GM23338 (cell line): ENCODE results near the gene RMND1. TPM values are rescaled to one million over a fixed set of nuclear protein-coding genes. Genes with fewer than 3 reads are reported as not detected.

Source experiments
- ATAC-seq: fragments of 200-7000 bp; cut with Tn5 transposase; 3 replicates; pipeline ENCODE4 v1.9.1; 2020
- DNase-seq: peaks from one replicate; pipeline ENCODE4 v3.0.0-alpha.2; 2015; ENCODE audit warnings: low spot score
- H2AFZ ChIP-seq: fragments of 200-600 bp; sonication (generic); 2 replicates; pipeline ENCODE4 v1.8.0; 2016; ENCODE audit warnings: antibody characterized with exemption, mild to moderate bottlenecking, moderate library complexity
- H3F3A ChIP-seq: fragments of 200-600 bp; sonication (generic); replicated peaks from 2 replicates; pipeline ENCODE4 v1.8.0; 2017; ENCODE audit warnings: antibody characterized with exemption, mixed run types, low read depth
- H3K27ac ChIP-seq: fragments of 200-600 bp; sonication (generic); 2 replicates; pipeline ENCODE4 v1.6.1; 2016; ENCODE audit warnings: low read depth
- H3K27me3 ChIP-seq: fragments of 200-600 bp; sonication (generic); 2 replicates; pipeline ENCODE4 v1.8.0; 2016; ENCODE audit warnings: mild to moderate bottlenecking, mixed run types, moderate library complexity; ENCODE audit not compliant: insufficient read depth
- H3K36me3 ChIP-seq: fragments of 200-600 bp; sonication (generic); 2 replicates; pipeline ENCODE4 v1.8.0; 2016; ENCODE audit warnings: mild to moderate bottlenecking; ENCODE audit not compliant: insufficient read depth
- H3K4me1 ChIP-seq: fragments of 200-600 bp; sonication (generic); 2 replicates; pipeline ENCODE4 v1.8.0; 2016; ENCODE audit warnings: mild to moderate bottlenecking, moderate library complexity; ENCODE audit not compliant: insufficient read depth
- H3K4me2 ChIP-seq: fragments of 200-600 bp; sonication (generic); 2 replicates; pipeline ENCODE4 v1.7.1; 2017; ENCODE audit warnings: mixed run types
- H3K4me3 ChIP-seq: fragments of 200-600 bp; sonication (generic); 2 replicates; pipeline ENCODE4 v1.6.1; 2016; ENCODE audit warnings: mixed run types
- H3K79me2 ChIP-seq: fragments of 200-600 bp; sonication (generic); replicated peaks from 2 replicates; pipeline ENCODE4 v1.8.0; 2017; ENCODE audit warnings: mild to moderate bottlenecking; ENCODE audit not compliant: insufficient read depth
- H3K9me2 ChIP-seq: fragments of 200-600 bp; sonication (generic); 2 replicates; pipeline ENCODE4 v1.8.0; 2017; ENCODE audit not compliant: insufficient read depth
- H4K20me1 ChIP-seq: fragments of 200-600 bp; sonication (generic); replicated peaks from 2 replicates; pipeline ENCODE4 v1.8.0; 2017; ENCODE audit warnings: mild to moderate bottlenecking; ENCODE audit not compliant: insufficient read depth
- H3K27ac Mint-ChIP-seq: 2 replicates; pipeline ENCODE4 v1.8.0; 2020; ENCODE audit warnings: inconsistent platforms, mild to moderate bottlenecking, moderate library complexity, mixed read lengths
- H3K27me3 Mint-ChIP-seq: 3 replicates; pipeline ENCODE4 v1.8.0; 2022; ENCODE audit warnings: low read depth, mild to moderate bottlenecking, moderate library complexity, mixed read lengths, inconsistent platforms; ENCODE audit not compliant: insufficient read depth, poor library complexity
- H3K36me3 Mint-ChIP-seq: 3 replicates; pipeline ENCODE4 v1.8.0; 2021; ENCODE audit warnings: low read depth, mild to moderate bottlenecking, inconsistent platforms, moderate library complexity, mixed read lengths
- H3K4me1 Mint-ChIP-seq: 3 replicates; pipeline ENCODE4 v1.8.0; 2020; ENCODE audit warnings: mild to moderate bottlenecking, inconsistent platforms, mixed read lengths
- H3K4me3 Mint-ChIP-seq: 3 replicates; pipeline ENCODE4 v1.8.0; 2021; ENCODE audit warnings: moderate library complexity, mild to moderate bottlenecking, inconsistent platforms, mixed read lengths
- H3K9me3 Mint-ChIP-seq: 3 replicates; pipeline ENCODE4 v1.8.0; 2020; ENCODE audit warnings: moderate library complexity, mild to moderate bottlenecking, inconsistent platforms, mixed read lengths
- CREB1 ChIP-seq: fragments of 250-450 bp; sonication (Bioruptor Pico); IDR thresholded peaks from 2 replicates; pipeline ENCODE4 v1.5.0; 2020; ENCODE audit warnings: low read depth, mild to moderate bottlenecking, moderate library complexity
- EZH2 ChIP-seq: fragments of 200-600 bp; sonication (generic); IDR thresholded peaks from one replicate; pipeline ENCODE4 v1.8.0; 2017; ENCODE audit warnings: antibody characterized with exemption, mild to moderate bottlenecking, low read depth; ENCODE audit not compliant: unreplicated experiment
- EZH2phosphoT487 ChIP-seq: fragments of 200-600 bp; sonication (generic); IDR thresholded peaks from one replicate; pipeline ENCODE4 v1.8.1; 2018; ENCODE audit warnings: antibody characterized with exemption; ENCODE audit not compliant: unreplicated experiment
- JUNB ChIP-seq: IDR thresholded peaks from one replicate; pipeline ENCODE4 v1.6.1; 2016; ENCODE audit warnings: antibody characterized with exemption; ENCODE audit not compliant: unreplicated experiment
- NANOG ChIP-seq: IDR thresholded peaks from 2 replicates; pipeline ENCODE4 v1.6.1; 2016; ENCODE audit warnings: antibody characterized with exemption, borderline replicate concordance
- POLR2AphosphoS5 ChIP-seq: IDR thresholded peaks from 2 replicates; pipeline ENCODE4 v1.6.1; 2016; ENCODE audit warnings: antibody characterized with exemption, low read depth
- STAT1 ChIP-seq: IDR thresholded peaks from one replicate; pipeline ENCODE4 v1.6.1; 2016; ENCODE audit warnings: antibody characterized with exemption; ENCODE audit not compliant: unreplicated experiment
- ZNF114 ChIP-seq: fragments of 250-450 bp; sonication (Bioruptor Pico); IDR thresholded peaks from 2 replicates; pipeline ENCODE4 v1.5.0; 2020; ENCODE audit warnings: mild to moderate bottlenecking, moderate library complexity
- ZNF331 ChIP-seq: fragments of 250-450 bp; sonication (Bioruptor Pico); IDR thresholded peaks from 2 replicates; pipeline ENCODE4 v1.5.0; 2020; ENCODE audit warnings: low read depth, mild to moderate bottlenecking, moderate library complexity
- polyA plus RNA-seq: library from polyadenylated mRNA; unstranded; fragments of >200 nt; fragmentation: Nextera tagmentation; extraction: Ambion mirVana; gene quantifications from 2 replicates; pipeline ENCODE4 v1.2.1, GENCODE V29; 2016
- total RNA-seq: library from RNA; depleted of rRNA; stranded (reverse); fragments of >200 nt; shearing (Covaris generic); gene quantifications from 2 replicates; pipeline ENCODE4 v1.2.3, GENCODE V29; 2014
- TF ChIP-seq, protein P1 (sequence below): IDR thresholded peaks from 2 replicates; pipeline ENCODE4 v1.6.1; 2016; ENCODE audit warnings: antibody characterized with exemption
- TF ChIP-seq, protein P2 (sequence below), 2 experiments: fragments of 200-600 bp in 1 of 2; sonication (generic) in 1 of 2; conservative IDR thresholded peaks; 2 replicates each; pipeline versions ENCODE4 v1.5.1 to v1.6.1; 2016 to 2017; ENCODE audit warnings: antibody characterized with exemption in 2 of 2, low read depth in 2 of 2, mild to moderate bottlenecking in 2 of 2, moderate library complexity in 1 of 2
- TF ChIP-seq, protein P3 (sequence below): IDR thresholded peaks from one replicate; pipeline ENCODE4 v1.6.1; 2018; ENCODE audit warnings: antibody characterized with exemption; ENCODE audit not compliant: unreplicated experiment
- TF ChIP-seq, protein P4 (sequence below): fragments of 250-450 bp; sonication (Bioruptor Pico); IDR thresholded peaks from 2 replicates; pipeline ENCODE4 v1.5.0; 2020; ENCODE audit warnings: mild to moderate bottlenecking, moderate library complexity

The RMND1 gene
- total and polyA plus RNA-seq, 2 experiments from 2014 or later: 27.5 to 34.4 TPM

DNA sequence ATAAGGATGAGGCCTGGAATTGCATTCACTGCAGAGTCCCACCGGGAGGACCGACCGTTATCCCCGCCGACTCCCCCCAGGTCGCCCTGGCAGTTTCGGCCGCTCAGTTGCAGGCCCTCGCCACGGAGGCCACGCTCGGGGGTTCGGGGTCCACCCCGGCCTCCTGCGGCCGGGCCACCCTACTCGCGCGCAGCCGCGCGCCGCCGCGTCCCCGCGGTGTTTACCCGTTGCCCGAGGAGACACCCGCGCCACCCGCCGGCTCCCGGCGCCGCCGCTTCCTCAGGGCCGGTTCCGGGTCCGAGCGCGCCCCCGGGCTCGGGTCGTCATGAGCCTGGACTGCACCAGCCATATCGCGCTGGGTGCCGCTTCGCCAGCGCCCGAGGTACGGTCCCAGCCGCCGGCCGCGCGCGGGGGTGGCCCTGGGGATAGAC lies 41.9 kb upstream of the RMND1 start, which contains the start of gene CCDC170:
Gene CCDC170 (plus strand): TSS at position 214 of the 431 bp plus-strand sequence. CDS start 112 bp downstream, at position 326.
- Mint-ChIP-seq H3K9me3 (no peaks in the 10 kb centered on the region), H3K27ac (no peak within 1 kb of the TSS), H3K4me1 (peaks cover 7% of the 10 kb centered on the region), H3K27me3 (peaks cover 29% of the 10 kb centered on the region), H3K4me3 (peak within 1 kb of the TSS; percentile 75), H3K36me3 (no peaks in the 10 kb centered on the region)
- H2AFZ ChIP-seq: peak within 1 kb of the TSS; percentile 99
- ATAC-seq (peak; percentile 93), DNase-seq (peak; percentile 75)
- H4K20me1 ChIP-seq: no peaks in the 10 kb centered on the region; the same call in 1 of the 2 replicates
- TF ChIP-seq, protein P1, sequence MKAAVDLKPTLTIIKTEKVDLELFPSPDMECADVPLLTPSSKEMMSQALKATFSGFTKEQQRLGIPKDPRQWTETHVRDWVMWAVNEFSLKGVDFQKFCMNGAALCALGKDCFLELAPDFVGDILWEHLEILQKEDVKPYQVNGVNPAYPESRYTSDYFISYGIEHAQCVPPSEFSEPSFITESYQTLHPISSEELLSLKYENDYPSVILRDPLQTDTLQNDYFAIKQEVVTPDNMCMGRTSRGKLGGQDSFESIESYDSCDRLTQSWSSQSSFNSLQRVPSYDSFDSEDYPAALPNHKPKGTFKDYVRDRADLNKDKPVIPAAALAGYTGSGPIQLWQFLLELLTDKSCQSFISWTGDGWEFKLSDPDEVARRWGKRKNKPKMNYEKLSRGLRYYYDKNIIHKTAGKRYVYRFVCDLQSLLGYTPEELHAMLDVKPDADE: no peak
- TF ChIP-seq STAT1: no peak
- TF ChIP-seq JUNB: no peak
- TF ChIP-seq, protein P2, sequence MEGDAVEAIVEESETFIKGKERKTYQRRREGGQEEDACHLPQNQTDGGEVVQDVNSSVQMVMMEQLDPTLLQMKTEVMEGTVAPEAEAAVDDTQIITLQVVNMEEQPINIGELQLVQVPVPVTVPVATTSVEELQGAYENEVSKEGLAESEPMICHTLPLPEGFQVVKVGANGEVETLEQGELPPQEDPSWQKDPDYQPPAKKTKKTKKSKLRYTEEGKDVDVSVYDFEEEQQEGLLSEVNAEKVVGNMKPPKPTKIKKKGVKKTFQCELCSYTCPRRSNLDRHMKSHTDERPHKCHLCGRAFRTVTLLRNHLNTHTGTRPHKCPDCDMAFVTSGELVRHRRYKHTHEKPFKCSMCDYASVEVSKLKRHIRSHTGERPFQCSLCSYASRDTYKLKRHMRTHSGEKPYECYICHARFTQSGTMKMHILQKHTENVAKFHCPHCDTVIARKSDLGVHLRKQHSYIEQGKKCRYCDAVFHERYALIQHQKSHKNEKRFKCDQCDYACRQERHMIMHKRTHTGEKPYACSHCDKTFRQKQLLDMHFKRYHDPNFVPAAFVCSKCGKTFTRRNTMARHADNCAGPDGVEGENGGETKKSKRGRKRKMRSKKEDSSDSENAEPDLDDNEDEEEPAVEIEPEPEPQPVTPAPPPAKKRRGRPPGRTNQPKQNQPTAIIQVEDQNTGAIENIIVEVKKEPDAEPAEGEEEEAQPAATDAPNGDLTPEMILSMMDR (conservative IDR thresholded peaks at IDR 0.05; ENCODE audit: low read depth in 2 of 2): no peak
- TF ChIP-seq POLR2AphosphoS5: no peak
- no peak for TF ChIP-seq ZNF331
- TF ChIP-seq, protein P3, sequence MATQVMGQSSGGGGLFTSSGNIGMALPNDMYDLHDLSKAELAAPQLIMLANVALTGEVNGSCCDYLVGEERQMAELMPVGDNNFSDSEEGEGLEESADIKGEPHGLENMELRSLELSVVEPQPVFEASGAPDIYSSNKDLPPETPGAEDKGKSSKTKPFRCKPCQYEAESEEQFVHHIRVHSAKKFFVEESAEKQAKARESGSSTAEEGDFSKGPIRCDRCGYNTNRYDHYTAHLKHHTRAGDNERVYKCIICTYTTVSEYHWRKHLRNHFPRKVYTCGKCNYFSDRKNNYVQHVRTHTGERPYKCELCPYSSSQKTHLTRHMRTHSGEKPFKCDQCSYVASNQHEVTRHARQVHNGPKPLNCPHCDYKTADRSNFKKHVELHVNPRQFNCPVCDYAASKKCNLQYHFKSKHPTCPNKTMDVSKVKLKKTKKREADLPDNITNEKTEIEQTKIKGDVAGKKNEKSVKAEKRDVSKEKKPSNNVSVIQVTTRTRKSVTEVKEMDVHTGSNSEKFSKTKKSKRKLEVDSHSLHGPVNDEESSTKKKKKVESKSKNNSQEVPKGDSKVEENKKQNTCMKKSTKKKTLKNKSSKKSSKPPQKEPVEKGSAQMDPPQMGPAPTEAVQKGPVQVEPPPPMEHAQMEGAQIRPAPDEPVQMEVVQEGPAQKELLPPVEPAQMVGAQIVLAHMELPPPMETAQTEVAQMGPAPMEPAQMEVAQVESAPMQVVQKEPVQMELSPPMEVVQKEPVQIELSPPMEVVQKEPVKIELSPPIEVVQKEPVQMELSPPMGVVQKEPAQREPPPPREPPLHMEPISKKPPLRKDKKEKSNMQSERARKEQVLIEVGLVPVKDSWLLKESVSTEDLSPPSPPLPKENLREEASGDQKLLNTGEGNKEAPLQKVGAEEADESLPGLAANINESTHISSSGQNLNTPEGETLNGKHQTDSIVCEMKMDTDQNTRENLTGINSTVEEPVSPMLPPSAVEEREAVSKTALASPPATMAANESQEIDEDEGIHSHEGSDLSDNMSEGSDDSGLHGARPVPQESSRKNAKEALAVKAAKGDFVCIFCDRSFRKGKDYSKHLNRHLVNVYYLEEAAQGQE: no peak
- TF ChIP-seq EZH2: no peak
- no peak for TF ChIP-seq NANOG
- TF ChIP-seq CREB1: no peak
- TF ChIP-seq EZH2phosphoT487: no peak
- TF ChIP-seq, protein P4, sequence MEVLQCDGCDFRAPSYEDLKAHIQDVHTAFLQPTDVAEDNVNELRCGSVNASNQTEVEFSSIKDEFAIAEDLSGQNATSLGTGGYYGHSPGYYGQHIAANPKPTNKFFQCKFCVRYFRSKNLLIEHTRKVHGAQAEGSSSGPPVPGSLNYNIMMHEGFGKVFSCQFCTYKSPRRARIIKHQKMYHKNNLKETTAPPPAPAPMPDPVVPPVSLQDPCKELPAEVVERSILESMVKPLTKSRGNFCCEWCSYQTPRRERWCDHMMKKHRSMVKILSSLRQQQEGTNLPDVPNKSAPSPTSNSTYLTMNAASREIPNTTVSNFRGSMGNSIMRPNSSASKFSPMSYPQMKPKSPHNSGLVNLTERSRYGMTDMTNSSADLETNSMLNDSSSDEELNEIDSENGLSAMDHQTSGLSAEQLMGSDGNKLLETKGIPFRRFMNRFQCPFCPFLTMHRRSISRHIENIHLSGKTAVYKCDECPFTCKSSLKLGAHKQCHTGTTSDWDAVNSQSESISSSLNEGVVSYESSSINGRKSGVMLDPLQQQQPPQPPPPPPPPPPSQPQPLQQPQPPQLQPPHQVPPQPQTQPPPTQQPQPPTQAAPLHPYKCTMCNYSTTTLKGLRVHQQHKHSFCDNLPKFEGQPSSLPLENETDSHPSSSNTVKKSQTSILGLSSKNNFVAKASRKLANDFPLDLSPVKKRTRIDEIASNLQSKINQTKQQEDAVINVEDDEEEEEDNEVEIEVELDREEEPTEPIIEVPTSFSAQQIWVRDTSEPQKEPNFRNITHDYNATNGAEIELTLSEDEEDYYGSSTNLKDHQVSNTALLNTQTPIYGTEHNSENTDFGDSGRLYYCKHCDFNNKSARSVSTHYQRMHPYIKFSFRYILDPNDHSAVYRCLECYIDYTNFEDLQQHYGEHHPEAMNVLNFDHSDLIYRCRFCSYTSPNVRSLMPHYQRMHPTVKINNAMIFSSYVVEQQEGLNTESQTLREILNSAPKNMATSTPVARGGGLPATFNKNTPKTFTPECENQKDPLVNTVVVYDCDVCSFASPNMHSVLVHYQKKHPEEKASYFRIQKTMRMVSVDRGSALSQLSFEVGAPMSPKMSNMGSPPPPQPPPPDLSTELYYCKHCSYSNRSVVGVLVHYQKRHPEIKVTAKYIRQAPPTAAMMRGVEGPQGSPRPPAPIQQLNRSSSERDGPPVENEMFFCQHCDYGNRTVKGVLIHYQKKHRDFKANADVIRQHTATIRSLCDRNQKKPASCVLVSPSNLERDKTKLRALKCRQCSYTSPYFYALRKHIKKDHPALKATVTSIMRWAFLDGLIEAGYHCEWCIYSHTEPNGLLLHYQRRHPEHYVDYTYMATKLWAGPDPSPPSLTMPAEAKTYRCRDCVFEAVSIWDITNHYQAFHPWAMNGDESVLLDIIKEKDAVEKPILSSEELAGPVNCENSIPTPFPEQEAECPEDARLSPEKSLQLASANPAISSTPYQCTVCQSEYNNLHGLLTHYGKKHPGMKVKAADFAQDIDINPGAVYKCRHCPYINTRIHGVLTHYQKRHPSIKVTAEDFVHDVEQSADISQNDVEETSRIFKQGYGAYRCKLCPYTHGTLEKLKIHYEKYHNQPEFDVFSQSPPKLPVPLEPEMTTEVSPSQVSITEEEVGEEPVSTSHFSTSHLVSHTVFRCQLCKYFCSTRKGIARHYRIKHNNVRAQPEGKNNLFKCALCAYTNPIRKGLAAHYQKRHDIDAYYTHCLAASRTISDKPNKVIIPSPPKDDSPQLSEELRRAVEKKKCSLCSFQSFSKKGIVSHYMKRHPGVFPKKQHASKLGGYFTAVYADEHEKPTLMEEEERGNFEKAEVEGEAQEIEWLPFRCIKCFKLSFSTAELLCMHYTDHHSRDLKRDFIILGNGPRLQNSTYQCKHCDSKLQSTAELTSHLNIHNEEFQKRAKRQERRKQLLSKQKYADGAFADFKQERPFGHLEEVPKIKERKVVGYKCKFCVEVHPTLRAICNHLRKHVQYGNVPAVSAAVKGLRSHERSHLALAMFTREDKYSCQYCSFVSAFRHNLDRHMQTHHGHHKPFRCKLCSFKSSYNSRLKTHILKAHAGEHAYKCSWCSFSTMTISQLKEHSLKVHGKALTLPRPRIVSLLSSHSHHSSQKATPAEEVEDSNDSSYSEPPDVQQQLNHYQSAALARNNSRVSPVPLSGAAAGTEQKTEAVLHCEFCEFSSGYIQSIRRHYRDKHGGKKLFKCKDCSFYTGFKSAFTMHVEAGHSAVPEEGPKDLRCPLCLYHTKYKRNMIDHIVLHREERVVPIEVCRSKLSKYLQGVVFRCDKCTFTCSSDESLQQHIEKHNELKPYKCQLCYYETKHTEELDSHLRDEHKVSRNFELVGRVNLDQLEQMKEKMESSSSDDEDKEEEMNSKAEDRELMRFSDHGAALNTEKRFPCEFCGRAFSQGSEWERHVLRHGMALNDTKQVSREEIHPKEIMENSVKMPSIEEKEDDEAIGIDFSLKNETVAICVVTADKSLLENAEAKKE: no peak
- no peak for TF ChIP-seq ZNF114 (CRISPR knock-in tag)
- no peaks in the 10 kb centered on the region for H3K36me3 ChIP-seq
- H3K4me2 ChIP-seq: peak within 1 kb of the TSS; percentile 99
- no peaks in the 10 kb centered on the region for H3F3A ChIP-seq
- peak within 1 kb of the TSS; percentile 88 for H3K4me3 ChIP-seq
- H3K27me3 ChIP-seq: peaks cover 49% of the 10 kb centered on the region
- no peaks in the 10 kb centered on the region for H3K9me2 ChIP-seq
- no peak within 1 kb of the TSS for H3K27ac ChIP-seq
- H3K4me1 ChIP-seq: peaks cover 9% of the 10 kb centered on the region
- H3K79me2 ChIP-seq: no peaks in the 10 kb centered on the region
